ENCODE data around the gene ASB13. TPM values are rescaled to one million over a fixed set of nuclear protein-coding genes. Genes with fewer than 3 reads are reported as not detected.

ASB13 gene
- total and polyA plus RNA-seq, 2 experiments from 2014 or later = 11.6 to 20.2 TPM

- peak; percentile 15 to 27; a peak in 2 of 4 replicates for TF ChIP-seq CTCF (conservative IDR thresholded peaks at IDR 0.05; ENCODE audit: low read depth in 2 of 2)
Measured at GRCh38 chr10:5663692-5664427, 2.5 kb downstream of the ASB13 start (continued).

GRCh38 chr10:5662708-5663579 lies 3.5 kb downstream of the ASB13 start:
- H3K4me3 ChIP-seq = no peak overlapping the region
- Mint-ChIP-seq H3K4me1 (peaks cover 63% of the 10 kb centered on the region), H3K4me3 (no peak overlapping the region; the same call in 2 of the 3 replicates), H3K36me3 (ENCODE audit: low read depth) (no peaks in the 10 kb centered on the region; the same call in 2 of the 3 replicates), H3K27ac (no peak overlapping the region), H3K27me3 (ENCODE audit: insufficient read depth, low read depth, poor library complexity) (peaks cover 34% of the 10 kb centered on the region), H3K9me3 (no peaks in the 10 kb centered on the region)
- peaks cover 37% of the 10 kb centered on the region for H3K79me2 ChIP-seq (replicated peaks; ENCODE audit: insufficient read depth)
- 0 out of 2 replicates have a peak overlapping the region, but pooled peaks have one; percentile 47 for H3K27ac ChIP-seq (ENCODE audit: low read depth)
- peak overlapping the region; percentile 71; the same call in 1 of the 2 replicates for H3K4me2 ChIP-seq
- H3F3A ChIP-seq (replicated peaks; ENCODE audit: low read depth) = 0 out of 2 replicates have a peak, but pooled peaks cover 2% of the 10 kb centered on the region
- peaks cover 7% of the 10 kb centered on the region; the same call in 1 of the 2 replicates for H3K27me3 ChIP-seq (ENCODE audit: insufficient read depth)
- no peaks in the 10 kb centered on the region for H3K9me2 ChIP-seq (ENCODE audit: insufficient read depth)
- ATAC-seq (no peak), DNase-seq (ENCODE audit: low spot score) (peak; percentile 35)
- H3K36me3 ChIP-seq (ENCODE audit: insufficient read depth) = no peaks in the 10 kb centered on the region
- no peak overlapping the region for H2AFZ ChIP-seq
- peaks cover 37% of the 10 kb centered on the region for H3K4me1 ChIP-seq (ENCODE audit: insufficient read depth)
- no peak for TF ChIP-seq NANOG (IDR thresholded peaks at IDR 0.05; ENCODE audit: borderline replicate concordance)
- H4K20me1 ChIP-seq (replicated peaks; ENCODE audit: insufficient read depth) = 0 out of 2 replicates have a peak, but pooled peaks cover 11% of the 10 kb centered on the region

- no peaks in the 10 kb centered on the region; the same call in 2 of the 3 replicates for H3K36me3 Mint-ChIP-seq (ENCODE audit: low read depth)
- Histone ChIP-seq H3K27ac (ENCODE audit: low read depth) (no peak overlapping the region), H3F3A (replicated peaks; ENCODE audit: low read depth) (0 out of 2 replicates have a peak, but pooled peaks cover 2% of the 10 kb centered on the region), H3K9me2 (ENCODE audit: insufficient read depth) (no peaks in the 10 kb centered on the region), H3K79me2 (replicated peaks; ENCODE audit: insufficient read depth) (peaks cover 52% of the 10 kb centered on the region), H2AFZ (no peak overlapping the region), H3K4me2 (no peak overlapping the region), H3K4me1 (ENCODE audit: insufficient read depth) (peaks cover 32% of the 10 kb centered on the region), H4K20me1 (replicated peaks; ENCODE audit: insufficient read depth) (peaks cover 11% of the 10 kb centered on the region), H3K36me3 (ENCODE audit: insufficient read depth) (no peaks in the 10 kb centered on the region), H3K27me3 (ENCODE audit: insufficient read depth) (no peaks in the 10 kb centered on the region), H3K4me3 (no peak overlapping the region)
- peaks cover 27% of the 10 kb centered on the region for H3K27me3 Mint-ChIP-seq (ENCODE audit: insufficient read depth, low read depth, poor library complexity)
- DNase-seq (ENCODE audit: low spot score) = no peak
- ATAC-seq = no peak
- no peak overlapping the region for H3K4me3 Mint-ChIP-seq
- no peaks in the 10 kb centered on the region for H3K9me3 Mint-ChIP-seq
- TF ChIP-seq NANOG (IDR thresholded peaks at IDR 0.05; ENCODE audit: borderline replicate concordance) (no peak), JUNB (IDR thresholded peaks at IDR 0.05; ENCODE audit: unreplicated experiment) (no peak), CREB1 (CRISPR knock-in tag; IDR thresholded peaks at IDR 0.05; ENCODE audit: low read depth) (no peak), ZNF331 (CRISPR knock-in tag; IDR thresholded peaks at IDR 0.05; ENCODE audit: low read depth) (no peak)
- peaks cover 56% of the 10 kb centered on the region for H3K4me1 Mint-ChIP-seq
- no peak overlapping the region for H3K27ac Mint-ChIP-seq
Measured at GRCh38 chr10:5661043-5661442, 5.4 kb downstream of the ASB13 start.

Measured in GM23338 (cell line).